HG03442 (cell line): Measurements from ENCODE around the gene MBP.
"Not testable (repeated sequence)": the region's sequence is repeated elsewhere in the genome, so short reads cannot be mapped to it uniquely, and the experiment has no call there.

Experiments used
- ATAC-seq: cut with Tn5 transposase; IDR thresholded peaks from one replicate; pipeline ENCODE4 v1.9.1; 2021; ENCODE audit warnings: mild to moderate bottlenecking, moderate library complexity; ENCODE audit not compliant: unreplicated experiment

MBP gene

GRCh38 chr18:76992226-76993084 lies 140.1 kb downstream of the MBP start:
- no peak for ATAC-seq

DNA sequence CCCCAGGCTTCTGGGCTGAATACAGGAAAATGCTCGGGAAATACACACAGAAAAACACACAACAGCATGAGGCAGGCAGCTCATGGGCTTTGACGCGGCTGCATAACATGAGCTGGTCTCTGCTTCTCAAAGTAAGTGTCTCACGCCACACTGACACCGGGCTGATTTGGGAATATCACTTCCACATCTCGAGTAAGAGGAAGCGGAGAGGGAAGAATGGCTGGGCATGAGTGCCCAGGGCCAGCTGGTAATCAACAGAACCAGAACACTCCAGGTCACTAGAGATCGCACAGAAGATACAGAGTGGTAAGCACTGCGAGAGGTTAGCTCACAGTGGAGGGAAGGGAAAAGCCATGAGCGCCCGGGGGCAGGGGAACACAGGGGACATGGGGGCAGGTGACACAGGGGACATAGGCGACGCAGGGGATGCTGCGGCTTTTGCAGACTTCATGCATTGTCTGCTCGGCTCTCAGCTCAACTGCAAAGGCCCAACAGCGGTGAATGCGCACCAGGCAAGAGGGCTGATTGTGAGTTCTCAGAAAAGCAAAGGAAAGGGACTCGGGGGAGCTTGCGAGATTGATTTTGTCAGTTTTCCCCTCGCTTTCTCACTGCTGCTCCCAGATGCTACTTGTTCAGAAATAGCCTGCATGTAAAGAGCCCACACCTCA lies 141.4 kb downstream of the MBP start:
- no peak for ATAC-seq

- ATAC-seq, result not testable (repeated sequence)
These were observed 142.1 kb downstream of the MBP start for GRCh38 chr18:76990343-76991020.

- no peak for ATAC-seq
These were observed 142.9 kb downstream of the MBP start for GRCh38 chr18:76989647-76990190.

GRCh38 chr18:76988827-76989646 lies 143.5 kb downstream of the MBP start:
- peak; percentile 40 for ATAC-seq

DNA sequence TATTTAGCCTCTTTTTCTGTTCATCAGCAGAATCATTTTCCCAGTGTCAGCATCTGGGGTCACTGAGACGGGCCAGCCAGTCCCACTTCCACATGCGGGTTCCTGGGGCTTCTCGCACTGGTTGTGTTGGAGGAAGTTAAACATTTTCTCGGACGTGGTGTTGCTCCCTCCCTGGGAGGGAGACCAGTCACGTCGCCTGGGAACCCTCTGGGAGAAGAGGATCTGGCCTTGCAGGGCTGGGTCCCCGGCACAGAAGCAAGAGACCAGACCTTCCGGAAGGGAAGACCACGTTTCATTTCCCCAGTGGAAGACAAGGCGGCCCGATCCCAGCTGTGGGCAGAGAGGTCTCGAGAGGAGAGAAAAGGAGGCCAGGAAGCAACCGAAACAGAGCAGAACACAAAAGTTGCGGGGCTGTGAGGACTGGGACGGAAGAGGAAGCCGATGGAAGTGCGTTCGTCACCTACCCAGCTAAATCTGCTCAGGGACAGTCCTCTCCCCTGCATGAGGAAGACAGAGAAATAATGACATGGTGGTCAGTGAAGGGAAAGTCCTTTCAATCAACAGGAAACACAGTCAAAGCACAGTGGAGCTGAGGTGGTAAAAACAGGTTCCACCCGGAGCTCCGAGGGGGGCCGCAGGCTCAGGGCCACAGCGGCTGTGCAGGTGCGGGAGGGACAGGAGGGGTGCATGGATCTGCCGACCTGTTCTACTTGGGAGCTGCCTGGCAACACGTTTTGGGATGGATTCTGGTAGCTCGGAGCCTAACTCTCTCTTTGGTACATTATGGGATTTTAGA lies 144.4 kb downstream of the MBP start:
- ATAC-seq, result no peak

DNA sequence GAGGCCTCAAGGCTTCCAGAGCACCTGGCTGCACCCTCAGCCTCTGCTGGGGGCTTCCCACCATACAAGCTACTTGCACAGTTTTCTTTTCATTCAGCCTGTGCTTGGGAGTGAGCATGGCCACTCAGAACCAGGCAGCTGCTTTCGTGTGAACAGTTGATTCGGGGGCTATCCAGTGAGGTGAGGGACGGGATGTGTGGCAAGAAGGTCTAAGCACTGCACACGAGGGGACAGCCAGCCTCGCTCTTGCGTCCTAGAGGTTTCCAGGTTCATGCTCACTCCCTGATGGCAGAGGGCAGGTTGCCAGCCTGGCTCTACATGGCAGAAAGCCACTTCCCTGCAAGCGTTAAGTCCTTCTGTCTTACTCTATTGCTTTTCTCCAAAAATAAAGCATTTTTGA lies 146.2 kb downstream of the MBP start:
- no peak for ATAC-seq

- ATAC-seq, result no peak
These were observed 146.7 kb downstream of the MBP start for GRCh38 chr18:76985951-76986236.

GRCh38 chr18:76985156-76985950 lies 147.2 kb downstream of the MBP start:
- no peak for ATAC-seq

DNA sequence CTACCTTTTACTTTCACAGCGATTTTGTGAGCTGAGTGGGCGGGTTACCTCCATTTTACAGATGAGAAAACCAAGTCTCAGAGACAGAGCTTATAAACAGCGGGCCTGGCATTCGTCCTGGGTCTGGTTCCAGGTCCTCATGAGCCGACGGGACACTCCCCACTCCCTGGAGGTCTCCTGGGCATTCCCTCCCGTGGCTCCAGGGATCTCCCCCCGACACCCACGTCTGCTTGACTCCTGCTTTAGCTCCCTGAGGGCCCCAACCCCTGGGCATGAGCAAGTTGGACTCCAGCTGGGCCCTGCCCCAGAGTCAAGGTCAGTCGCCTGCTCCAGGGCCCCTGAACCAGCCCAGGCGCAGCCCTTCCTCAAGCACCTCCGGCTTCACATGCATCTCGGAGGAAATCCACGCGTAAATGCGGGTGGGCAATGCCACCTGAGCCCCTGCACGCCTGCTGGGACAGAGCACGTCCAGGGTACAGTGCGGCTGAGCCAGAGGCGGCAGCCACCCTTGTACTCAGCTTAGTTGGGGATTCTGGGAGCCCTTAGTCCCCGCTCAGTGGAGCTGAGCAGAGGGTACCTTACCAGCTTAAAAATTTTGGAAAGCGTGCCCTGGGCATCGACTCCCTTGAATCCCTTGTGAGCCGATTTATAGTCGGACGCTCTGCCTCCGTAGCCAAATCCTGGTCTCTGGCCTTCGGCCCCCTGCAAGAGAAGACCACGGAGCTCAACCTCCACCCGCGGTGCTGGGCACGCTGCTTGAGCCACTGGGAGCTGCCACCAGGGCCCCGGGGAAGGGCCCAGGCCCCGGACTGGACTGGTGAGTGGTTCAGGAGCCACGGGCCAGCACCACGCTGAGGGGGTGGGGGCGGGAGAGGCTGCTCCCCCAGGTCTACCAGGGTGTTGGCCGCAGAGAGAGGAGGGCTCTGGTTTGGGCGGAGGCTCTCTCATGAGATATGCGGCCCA lies 148.1 kb downstream of the MBP start:
- ATAC-seq, result no peak

GRCh38 chr18:76983613-76984051 lies 149.0 kb downstream of the MBP start:
- no peak for ATAC-seq

GRCh38 chr18:76982841-76983583 lies 149.6 kb downstream of the MBP start:
- peak; percentile 66 for ATAC-seq

DNA sequence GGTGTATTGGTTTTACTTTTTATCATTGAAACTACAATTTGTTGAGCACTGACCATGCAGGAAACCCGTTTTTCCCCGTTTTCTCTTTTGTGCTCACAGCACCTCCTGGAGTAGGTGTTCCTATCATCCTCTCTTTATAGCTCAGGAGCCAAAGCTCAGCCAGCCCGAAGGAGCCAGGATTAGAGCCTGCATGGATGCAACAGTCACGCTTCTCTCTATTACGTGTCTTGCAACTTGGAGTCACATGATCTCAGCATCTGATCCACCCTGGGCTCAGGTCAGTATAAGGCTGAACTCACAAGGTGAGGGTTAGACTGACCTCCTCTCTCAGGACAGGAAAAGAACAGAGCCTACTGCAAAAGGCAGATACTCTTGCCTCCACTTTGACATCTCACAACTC lies 150.5 kb downstream of the MBP start:
- ATAC-seq, result no peak

DNA sequence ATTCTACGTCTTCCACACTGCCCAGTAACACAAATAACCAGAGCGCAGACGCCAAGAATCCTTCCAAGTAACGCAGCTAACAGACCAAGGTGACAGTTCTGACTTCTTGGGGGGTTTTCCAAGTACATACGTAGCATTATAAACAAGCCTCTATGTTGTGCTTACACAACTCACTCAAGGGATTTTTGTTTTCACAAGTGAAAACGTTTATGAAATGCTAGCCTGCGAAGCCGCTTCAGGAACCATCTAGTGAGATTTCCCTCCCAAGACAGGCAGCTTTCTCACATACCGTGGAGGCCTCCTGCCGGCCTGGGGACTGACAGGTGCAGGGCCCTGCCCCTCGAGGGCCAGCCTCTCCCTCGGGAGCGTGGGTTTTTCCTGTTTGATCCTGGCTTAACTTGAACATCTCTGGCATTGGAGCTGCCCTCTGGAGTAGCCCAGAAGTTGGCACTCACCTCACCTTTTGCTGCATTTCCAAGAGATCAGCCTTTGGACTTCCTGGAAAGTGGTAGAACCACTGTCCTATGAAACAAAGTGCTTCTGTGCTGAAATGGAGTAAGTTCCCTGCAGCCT lies 151.1 kb downstream of the MBP start:
- ATAC-seq, result peak; percentile 43

DNA sequence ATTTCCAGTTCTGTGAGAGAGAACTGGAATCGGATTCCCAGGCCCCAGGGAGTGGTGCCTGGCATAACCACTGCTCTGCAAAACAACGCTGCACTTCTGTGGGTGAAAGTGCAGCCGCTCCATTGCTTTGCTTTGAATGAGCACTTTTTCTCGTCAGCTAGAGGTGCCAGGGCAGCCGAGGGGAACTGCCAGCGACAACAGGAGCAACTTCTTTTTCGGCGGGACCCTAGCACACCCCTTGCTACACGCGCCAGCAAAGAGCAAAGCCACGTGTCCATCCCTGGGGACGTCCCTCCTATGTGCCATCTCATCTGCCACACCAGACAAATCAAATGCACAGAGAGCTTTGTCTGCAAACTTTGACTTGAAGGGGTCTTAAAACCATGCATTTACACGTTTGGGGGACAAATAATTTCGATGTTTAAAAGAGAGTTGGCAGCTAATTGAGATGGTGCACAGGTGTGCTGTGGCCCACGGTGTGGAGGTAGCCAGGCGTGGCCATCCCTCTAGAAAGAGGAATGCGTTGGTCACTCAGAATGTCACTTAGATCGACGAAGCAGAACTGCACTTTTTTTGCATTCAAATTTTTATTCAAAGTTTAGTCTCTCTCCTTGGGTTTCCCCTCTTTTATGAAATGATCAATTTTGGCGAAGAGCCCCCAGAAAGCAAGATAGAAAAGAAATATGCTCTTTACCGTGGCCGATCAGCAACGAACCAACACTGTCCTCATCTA lies 151.8 kb downstream of the MBP start:
- ATAC-seq, result peak; percentile 13

DNA sequence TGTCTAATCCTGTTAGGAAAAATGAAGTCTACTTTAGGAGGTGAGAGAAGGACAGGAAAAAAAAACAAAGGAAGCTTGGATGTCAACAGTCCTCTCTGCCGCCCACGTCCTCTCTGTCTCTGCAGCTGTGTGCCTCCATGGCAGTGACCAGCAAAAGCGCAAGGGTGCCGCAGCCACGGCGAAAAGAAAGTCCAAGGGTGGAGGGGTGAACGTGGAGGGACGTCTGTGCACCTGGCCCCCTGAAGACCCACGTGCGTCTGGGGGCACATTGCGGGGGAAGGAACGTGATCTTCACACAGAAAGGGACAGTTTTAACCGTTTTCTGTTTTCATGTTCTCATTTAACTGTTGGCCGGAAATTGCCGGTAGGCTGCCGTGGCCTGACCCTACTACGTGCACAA lies 152.7 kb downstream of the MBP start:
- ATAC-seq, result no peak
